GM23338 (cell line): ENCODE results near the gene AUH. TPM values are rescaled to one million over a fixed set of nuclear protein-coding genes. Genes with fewer than 3 reads are reported as not detected.

ENCODE experiments used
- ATAC-seq: fragments of 200-7000 bp; cut with Tn5 transposase; 3 replicates; pipeline ENCODE4 v1.9.1; 2020
- DNase-seq: peaks from one replicate; pipeline ENCODE4 v3.0.0-alpha.2; 2015; ENCODE audit warnings: low spot score
- H2AFZ ChIP-seq: fragments of 200-600 bp; sonication (generic); 2 replicates; pipeline ENCODE4 v1.8.0; 2016; ENCODE audit warnings: antibody characterized with exemption, mild to moderate bottlenecking, moderate library complexity
- H3F3A ChIP-seq: fragments of 200-600 bp; sonication (generic); replicated peaks from 2 replicates; pipeline ENCODE4 v1.8.0; 2017; ENCODE audit warnings: antibody characterized with exemption, mixed run types, low read depth
- H3K27ac ChIP-seq: fragments of 200-600 bp; sonication (generic); 2 replicates; pipeline ENCODE4 v1.6.1; 2016; ENCODE audit warnings: low read depth
- H3K27me3 ChIP-seq: fragments of 200-600 bp; sonication (generic); 2 replicates; pipeline ENCODE4 v1.8.0; 2016; ENCODE audit warnings: mild to moderate bottlenecking, mixed run types, moderate library complexity; ENCODE audit not compliant: insufficient read depth
- H3K36me3 ChIP-seq: fragments of 200-600 bp; sonication (generic); 2 replicates; pipeline ENCODE4 v1.8.0; 2016; ENCODE audit warnings: mild to moderate bottlenecking; ENCODE audit not compliant: insufficient read depth
- H3K4me1 ChIP-seq: fragments of 200-600 bp; sonication (generic); 2 replicates; pipeline ENCODE4 v1.8.0; 2016; ENCODE audit warnings: mild to moderate bottlenecking, moderate library complexity; ENCODE audit not compliant: insufficient read depth
- H3K4me2 ChIP-seq: fragments of 200-600 bp; sonication (generic); 2 replicates; pipeline ENCODE4 v1.7.1; 2017; ENCODE audit warnings: mixed run types
- H3K4me3 ChIP-seq: fragments of 200-600 bp; sonication (generic); 2 replicates; pipeline ENCODE4 v1.6.1; 2016; ENCODE audit warnings: mixed run types
- H3K79me2 ChIP-seq: fragments of 200-600 bp; sonication (generic); replicated peaks from 2 replicates; pipeline ENCODE4 v1.8.0; 2017; ENCODE audit warnings: mild to moderate bottlenecking; ENCODE audit not compliant: insufficient read depth
- H3K9me2 ChIP-seq: fragments of 200-600 bp; sonication (generic); 2 replicates; pipeline ENCODE4 v1.8.0; 2017; ENCODE audit not compliant: insufficient read depth
- H4K20me1 ChIP-seq: fragments of 200-600 bp; sonication (generic); replicated peaks from 2 replicates; pipeline ENCODE4 v1.8.0; 2017; ENCODE audit warnings: mild to moderate bottlenecking; ENCODE audit not compliant: insufficient read depth
- H3K27ac Mint-ChIP-seq: 2 replicates; pipeline ENCODE4 v1.8.0; 2020; ENCODE audit warnings: inconsistent platforms, mild to moderate bottlenecking, moderate library complexity, mixed read lengths
- H3K27me3 Mint-ChIP-seq: 3 replicates; pipeline ENCODE4 v1.8.0; 2022; ENCODE audit warnings: low read depth, mild to moderate bottlenecking, moderate library complexity, mixed read lengths, inconsistent platforms; ENCODE audit not compliant: insufficient read depth, poor library complexity
- H3K36me3 Mint-ChIP-seq: 3 replicates; pipeline ENCODE4 v1.8.0; 2021; ENCODE audit warnings: low read depth, mild to moderate bottlenecking, inconsistent platforms, moderate library complexity, mixed read lengths
- H3K4me1 Mint-ChIP-seq: 3 replicates; pipeline ENCODE4 v1.8.0; 2020; ENCODE audit warnings: mild to moderate bottlenecking, inconsistent platforms, mixed read lengths
- H3K4me3 Mint-ChIP-seq: 3 replicates; pipeline ENCODE4 v1.8.0; 2021; ENCODE audit warnings: moderate library complexity, mild to moderate bottlenecking, inconsistent platforms, mixed read lengths
- H3K9me3 Mint-ChIP-seq: 3 replicates; pipeline ENCODE4 v1.8.0; 2020; ENCODE audit warnings: moderate library complexity, mild to moderate bottlenecking, inconsistent platforms, mixed read lengths
- CREB1 ChIP-seq: fragments of 250-450 bp; sonication (Bioruptor Pico); IDR thresholded peaks from 2 replicates; pipeline ENCODE4 v1.5.0; 2020; ENCODE audit warnings: low read depth, mild to moderate bottlenecking, moderate library complexity
- ETS1 ChIP-seq: IDR thresholded peaks from 2 replicates; pipeline ENCODE4 v1.6.1; 2016; ENCODE audit warnings: antibody characterized with exemption
- EZH2 ChIP-seq: fragments of 200-600 bp; sonication (generic); IDR thresholded peaks from one replicate; pipeline ENCODE4 v1.8.0; 2017; ENCODE audit warnings: antibody characterized with exemption, mild to moderate bottlenecking, low read depth; ENCODE audit not compliant: unreplicated experiment
- EZH2phosphoT487 ChIP-seq: fragments of 200-600 bp; sonication (generic); IDR thresholded peaks from one replicate; pipeline ENCODE4 v1.8.1; 2018; ENCODE audit warnings: antibody characterized with exemption; ENCODE audit not compliant: unreplicated experiment
- JUNB ChIP-seq: IDR thresholded peaks from one replicate; pipeline ENCODE4 v1.6.1; 2016; ENCODE audit warnings: antibody characterized with exemption; ENCODE audit not compliant: unreplicated experiment
- NANOG ChIP-seq: IDR thresholded peaks from 2 replicates; pipeline ENCODE4 v1.6.1; 2016; ENCODE audit warnings: antibody characterized with exemption, borderline replicate concordance
- POLR2AphosphoS5 ChIP-seq: IDR thresholded peaks from 2 replicates; pipeline ENCODE4 v1.6.1; 2016; ENCODE audit warnings: antibody characterized with exemption, low read depth
- STAT1 ChIP-seq: IDR thresholded peaks from one replicate; pipeline ENCODE4 v1.6.1; 2016; ENCODE audit warnings: antibody characterized with exemption; ENCODE audit not compliant: unreplicated experiment
- ZNF114 ChIP-seq: fragments of 250-450 bp; sonication (Bioruptor Pico); IDR thresholded peaks from 2 replicates; pipeline ENCODE4 v1.5.0; 2020; ENCODE audit warnings: mild to moderate bottlenecking, moderate library complexity
- ZNF331 ChIP-seq: fragments of 250-450 bp; sonication (Bioruptor Pico); IDR thresholded peaks from 2 replicates; pipeline ENCODE4 v1.5.0; 2020; ENCODE audit warnings: low read depth, mild to moderate bottlenecking, moderate library complexity
- ZNF462 ChIP-seq: fragments of 250-450 bp; sonication (Bioruptor Pico); IDR thresholded peaks from 2 replicates; pipeline ENCODE4 v1.5.0; 2020; ENCODE audit warnings: mild to moderate bottlenecking, moderate library complexity
- polyA plus RNA-seq: library from polyadenylated mRNA; unstranded; fragments of >200 nt; fragmentation: Nextera tagmentation; extraction: Ambion mirVana; gene quantifications from 2 replicates; pipeline ENCODE4 v1.2.1, GENCODE V29; 2016
- total RNA-seq: library from RNA; depleted of rRNA; stranded (reverse); fragments of >200 nt; shearing (Covaris generic); gene quantifications from 2 replicates; pipeline ENCODE4 v1.2.3, GENCODE V29; 2014
- TF ChIP-seq, protein P1 (sequence below): IDR thresholded peaks from one replicate; pipeline ENCODE4 v1.6.1; 2018; ENCODE audit warnings: antibody characterized with exemption; ENCODE audit not compliant: unreplicated experiment
- TF ChIP-seq, protein P2 (sequence below), 2 experiments: fragments of 200-600 bp in 1 of 2; sonication (generic) in 1 of 2; conservative IDR thresholded peaks; 2 replicates each; pipeline versions ENCODE4 v1.5.1 to v1.6.1; 2016 to 2017; ENCODE audit warnings: antibody characterized with exemption in 2 of 2, low read depth in 2 of 2, mild to moderate bottlenecking in 2 of 2, moderate library complexity in 1 of 2

AUH gene
- total and polyA plus RNA-seq, 2 experiments from 2014 or later: 28.8 to 34.2 TPM

GRCh38 chr9:91338681-91339080 lies 23.0 kb downstream of the AUH start:
- Histone ChIP-seq H3K27ac (no peak overlapping the region), H3K36me3 (0 out of 2 replicates have a peak, but pooled peaks cover 9% of the 10 kb centered on the region), H3K4me1 (peaks cover 7% of the 10 kb centered on the region; the same call in 1 of the 2 replicates), H3K27me3 (no peaks in the 10 kb centered on the region), H3F3A (no peaks in the 10 kb centered on the region), H3K4me2 (no peak overlapping the region), H3K9me2 (no peaks in the 10 kb centered on the region), H4K20me1 (peaks cover 15% of the 10 kb centered on the region; the same call in 1 of the 2 replicates), H2AFZ (no peak overlapping the region), H3K4me3 (no peak overlapping the region), H3K79me2 (peaks cover 47% of the 10 kb centered on the region)
- Mint-ChIP-seq H3K36me3 (peaks cover 44% of the 10 kb centered on the region), H3K4me1 (peaks cover 4% of the 10 kb centered on the region; the same call in 2 of the 3 replicates), H3K4me3 (no peak overlapping the region), H3K27me3 (peaks cover 2% of the 10 kb centered on the region), H3K9me3 (peaks cover 5% of the 10 kb centered on the region; the same call in 1 of the 3 replicates), H3K27ac (no peak overlapping the region)
- ATAC-seq (no peak), DNase-seq (no peak)
- TF ChIP-seq ZNF331 (CRISPR knock-in tag) (no peak), ETS1 (no peak), JUNB (no peak), ZNF462 (CRISPR knock-in tag) (no peak), POLR2AphosphoS5 (no peak), EZH2phosphoT487 (no peak), STAT1 (no peak), NANOG (no peak), EZH2 (no peak), ZNF114 (no peak), CREB1 (CRISPR knock-in tag) (no peak)
- TF ChIP-seq, protein P1, sequence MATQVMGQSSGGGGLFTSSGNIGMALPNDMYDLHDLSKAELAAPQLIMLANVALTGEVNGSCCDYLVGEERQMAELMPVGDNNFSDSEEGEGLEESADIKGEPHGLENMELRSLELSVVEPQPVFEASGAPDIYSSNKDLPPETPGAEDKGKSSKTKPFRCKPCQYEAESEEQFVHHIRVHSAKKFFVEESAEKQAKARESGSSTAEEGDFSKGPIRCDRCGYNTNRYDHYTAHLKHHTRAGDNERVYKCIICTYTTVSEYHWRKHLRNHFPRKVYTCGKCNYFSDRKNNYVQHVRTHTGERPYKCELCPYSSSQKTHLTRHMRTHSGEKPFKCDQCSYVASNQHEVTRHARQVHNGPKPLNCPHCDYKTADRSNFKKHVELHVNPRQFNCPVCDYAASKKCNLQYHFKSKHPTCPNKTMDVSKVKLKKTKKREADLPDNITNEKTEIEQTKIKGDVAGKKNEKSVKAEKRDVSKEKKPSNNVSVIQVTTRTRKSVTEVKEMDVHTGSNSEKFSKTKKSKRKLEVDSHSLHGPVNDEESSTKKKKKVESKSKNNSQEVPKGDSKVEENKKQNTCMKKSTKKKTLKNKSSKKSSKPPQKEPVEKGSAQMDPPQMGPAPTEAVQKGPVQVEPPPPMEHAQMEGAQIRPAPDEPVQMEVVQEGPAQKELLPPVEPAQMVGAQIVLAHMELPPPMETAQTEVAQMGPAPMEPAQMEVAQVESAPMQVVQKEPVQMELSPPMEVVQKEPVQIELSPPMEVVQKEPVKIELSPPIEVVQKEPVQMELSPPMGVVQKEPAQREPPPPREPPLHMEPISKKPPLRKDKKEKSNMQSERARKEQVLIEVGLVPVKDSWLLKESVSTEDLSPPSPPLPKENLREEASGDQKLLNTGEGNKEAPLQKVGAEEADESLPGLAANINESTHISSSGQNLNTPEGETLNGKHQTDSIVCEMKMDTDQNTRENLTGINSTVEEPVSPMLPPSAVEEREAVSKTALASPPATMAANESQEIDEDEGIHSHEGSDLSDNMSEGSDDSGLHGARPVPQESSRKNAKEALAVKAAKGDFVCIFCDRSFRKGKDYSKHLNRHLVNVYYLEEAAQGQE: no peak
- TF ChIP-seq, protein P2, sequence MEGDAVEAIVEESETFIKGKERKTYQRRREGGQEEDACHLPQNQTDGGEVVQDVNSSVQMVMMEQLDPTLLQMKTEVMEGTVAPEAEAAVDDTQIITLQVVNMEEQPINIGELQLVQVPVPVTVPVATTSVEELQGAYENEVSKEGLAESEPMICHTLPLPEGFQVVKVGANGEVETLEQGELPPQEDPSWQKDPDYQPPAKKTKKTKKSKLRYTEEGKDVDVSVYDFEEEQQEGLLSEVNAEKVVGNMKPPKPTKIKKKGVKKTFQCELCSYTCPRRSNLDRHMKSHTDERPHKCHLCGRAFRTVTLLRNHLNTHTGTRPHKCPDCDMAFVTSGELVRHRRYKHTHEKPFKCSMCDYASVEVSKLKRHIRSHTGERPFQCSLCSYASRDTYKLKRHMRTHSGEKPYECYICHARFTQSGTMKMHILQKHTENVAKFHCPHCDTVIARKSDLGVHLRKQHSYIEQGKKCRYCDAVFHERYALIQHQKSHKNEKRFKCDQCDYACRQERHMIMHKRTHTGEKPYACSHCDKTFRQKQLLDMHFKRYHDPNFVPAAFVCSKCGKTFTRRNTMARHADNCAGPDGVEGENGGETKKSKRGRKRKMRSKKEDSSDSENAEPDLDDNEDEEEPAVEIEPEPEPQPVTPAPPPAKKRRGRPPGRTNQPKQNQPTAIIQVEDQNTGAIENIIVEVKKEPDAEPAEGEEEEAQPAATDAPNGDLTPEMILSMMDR (conservative IDR thresholded peaks at IDR 0.05; ENCODE audit: low read depth in 2 of 2): no peak
